Activated CD4-positive, alpha-beta T cell treated with anti-CD3 and anti-CD28 coated beads, Interleukin-2, amount 50 U/mL, for 16 hours (primary cell): Measurements from ENCODE around the gene OR8H1.

Experiments
- DNase-seq: peaks from one replicate; pipeline ENCODE4 v3.0.0-alpha.2; 2020

Gene OR8H1

GRCh38 chr11:56292154-56292553, at the start of gene OR8H1:
TSS of gene OR8H1 (minus strand) at chr11:56292254. CDS start at chr11:56291062, 1,192 bp downstream.
- no peak for DNase-seq

- DNase-seq, result no peak
Observed at GRCh38 chr11:56340289-56340688, 48.2 kb upstream of the OR8H1 start.

DNA sequence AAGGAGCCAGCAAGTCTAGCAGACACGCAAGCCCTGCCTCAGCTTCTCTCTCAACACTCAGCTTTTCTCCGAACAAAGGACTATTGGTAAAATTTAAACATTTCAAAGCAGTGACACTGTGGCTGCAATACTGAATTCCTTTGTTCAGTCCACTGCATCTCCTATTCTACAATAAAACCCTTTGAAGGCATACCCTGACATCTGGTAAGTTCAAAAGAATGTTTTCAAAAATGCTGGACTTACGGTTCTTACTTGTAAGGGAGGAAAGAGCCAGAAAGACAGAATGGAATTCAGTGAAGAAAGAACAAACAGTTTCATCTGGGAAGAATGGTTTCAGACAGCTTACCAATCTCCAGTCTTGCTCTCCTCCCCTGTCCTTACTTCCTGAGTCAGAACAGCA, 41.1 kb upstream of the OR8H1 start:
- DNase-seq, result no peak

DNA sequence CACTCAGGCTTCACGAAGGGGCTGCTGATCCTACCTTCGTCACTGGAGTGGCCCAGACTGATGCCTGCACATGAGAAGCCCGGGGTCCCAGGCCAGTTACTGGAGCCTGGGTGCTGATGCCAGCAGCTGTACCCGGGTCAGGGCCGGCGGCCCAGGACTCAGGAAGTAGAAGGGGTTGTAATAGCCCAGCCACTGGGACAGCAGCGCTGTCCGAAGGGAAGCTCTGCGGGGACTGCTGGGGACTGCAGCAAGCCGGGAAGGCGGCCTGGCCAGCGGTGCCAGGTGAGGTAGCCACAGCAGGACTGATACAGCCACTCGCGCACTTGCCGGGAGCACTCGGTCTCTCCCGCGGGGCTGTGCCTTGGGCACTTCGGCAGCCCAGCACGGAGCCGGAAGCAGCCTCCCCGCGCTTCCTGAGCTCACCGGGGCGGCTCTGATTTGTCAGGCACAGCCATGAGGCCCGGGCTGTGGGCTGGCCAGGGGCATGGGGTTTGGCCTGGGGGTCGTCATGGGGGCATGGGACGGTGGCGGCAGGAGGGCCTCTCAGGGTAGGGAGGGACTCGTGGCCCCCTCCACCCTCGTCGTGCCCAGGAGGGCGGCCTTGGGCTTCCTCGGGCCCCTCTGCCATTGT, 39.9 kb upstream of the OR8H1 start:
- no peak for DNase-seq

- DNase-seq, result no peak
Observed at GRCh38 chr11:56314844-56315243, 22.8 kb upstream of the OR8H1 start, which contains the start of gene OR8K3. TSS of gene OR8K3 (plus strand) at chr11:56315144. CDS start at chr11:56318307, 3,163 bp downstream.

GRCh38 chr11:56307836-56308235, 15.8 kb upstream of the OR8H1 start:
- no peak for DNase-seq

DNA sequence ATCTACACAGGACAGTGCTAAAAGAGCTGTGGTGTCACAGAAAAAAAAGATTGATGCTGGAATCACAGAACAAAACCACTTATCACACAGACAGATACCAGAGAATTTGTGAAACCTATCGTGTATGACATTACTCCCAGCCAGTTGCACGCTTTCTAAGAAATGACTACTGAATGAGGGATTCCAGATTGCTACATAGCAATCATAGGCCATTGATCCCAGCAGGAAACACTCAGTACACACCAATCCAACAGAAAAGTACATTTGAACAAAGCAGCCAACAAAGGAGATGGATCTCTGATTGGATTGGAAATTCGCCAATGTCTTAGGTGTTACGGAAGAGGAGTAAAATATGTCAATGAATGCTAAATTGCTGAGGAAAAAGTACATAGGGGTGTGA, 4.8 kb upstream of the OR8H1 start:
- DNase-seq, result no peak

- DNase-seq, result no peak
Observed at GRCh38 chr11:56273854-56274253, 18.2 kb downstream of the OR8H1 start, which contains the start of gene OR5T1. TSS of gene OR5T1 (plus strand) at chr11:56274154. CDS start at chr11:56275639, 1,485 bp downstream.

DNA sequence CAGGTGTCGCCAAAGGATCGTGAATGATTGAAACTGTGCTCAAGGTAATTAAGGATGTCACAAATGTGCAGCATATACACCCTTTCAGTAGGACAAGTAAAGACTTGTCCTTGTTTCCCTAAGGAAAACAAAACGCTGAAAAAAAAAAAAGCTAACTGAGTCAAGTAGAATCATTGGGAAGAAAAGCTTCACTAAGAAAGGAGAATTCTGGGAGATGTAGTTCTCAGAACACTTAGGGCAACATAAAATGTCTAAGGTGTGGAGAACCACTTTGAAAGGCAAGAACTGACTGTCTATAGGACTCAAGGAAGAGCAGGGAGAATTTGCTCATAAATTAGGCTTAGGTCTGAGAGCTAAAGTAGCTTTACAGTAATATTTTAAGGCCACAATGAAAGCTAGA, 21.0 kb downstream of the OR8H1 start:
- no peak for DNase-seq

GRCh38 chr11:56251954-56252353, 40.1 kb downstream of the OR8H1 start, which contains the start of gene OR5T3:
TSS of gene OR5T3 (plus strand) at chr11:56252254. CDS start at chr11:56252254, 0 bp downstream.
- DNase-seq, result no peak
